GM12878 (cell line): ENCODE results near the gene RPA3. TPM values are rescaled to one million over a fixed set of nuclear protein-coding genes. Genes with fewer than 3 reads are reported as not detected.

ENCODE experiments used
- ATF7 ChIP-seq: fragments of 450-650 bp; IDR thresholded peaks from 2 replicates; pipeline ENCODE4 v1.6.1; 2016; ENCODE audit warnings: low read depth, mild to moderate bottlenecking
- BHLHE40 ChIP-seq, 2 experiments: fragments of 450-650 bp in 1 of 2; IDR thresholded peaks; 2 replicates each; pipeline ENCODE4 v1.6.1; 2011 to 2017; ENCODE audit warnings: low read depth in 2 of 2, borderline replicate concordance in 1 of 2, improper control_type of control experiment in 1 of 2, low read length in 1 of 2, mild to moderate bottlenecking in 1 of 2
- CEBPB ChIP-seq, 2 experiments: fragments of 150-350 bp in 1 of 2; IDR thresholded peaks; 2 replicates each; pipeline ENCODE4 v1.6.1; 2012 to 2014; ENCODE audit warnings: low read depth in 2 of 2, low read length in 2 of 2, borderline replicate concordance in 1 of 2, inconsistent platforms in 1 of 2
- EP300 ChIP-seq, 2 experiments: fragments of 150-350 bp in 1 of 2; IDR thresholded peaks; 2 replicates each; pipeline ENCODE4 v1.6.1; 2011 to 2012; ENCODE audit warnings: low read depth in 2 of 2, low read length in 2 of 2, borderline replicate concordance in 1 of 2, improper control_type of control experiment in 1 of 2, inconsistent platforms in 1 of 2; ENCODE audit not compliant: control insufficient read depth in 1 of 2
- HDAC6 ChIP-seq: fragments of 200-600 bp; sonication (generic); IDR thresholded peaks from one replicate; pipeline ENCODE4 v1.8.0; 2017; ENCODE audit warnings: antibody characterized with exemption; ENCODE audit not compliant: unreplicated experiment
- JUNB ChIP-seq: IDR thresholded peaks from 2 replicates; pipeline ENCODE4 v1.6.1; 2016; ENCODE audit warnings: antibody characterized with exemption, mild to moderate bottlenecking
- MYC ChIP-seq: IDR thresholded peaks from 2 replicates; pipeline ENCODE4 v1.6.1; 2011; ENCODE audit warnings: mild to moderate bottlenecking, low read length, moderate library complexity, inconsistent platforms; ENCODE audit not compliant: insufficient read depth, insufficient replicate concordance, insufficient read length, severe bottlenecking
- POLR2A ChIP-seq: IDR thresholded peaks from 2 replicates; pipeline ENCODE4 v1.6.1; 2011; ENCODE audit warnings: low read depth, mild to moderate bottlenecking, low read length
- SIN3A ChIP-seq: IDR thresholded peaks from 2 replicates; pipeline ENCODE4 v1.6.1; 2012; ENCODE audit warnings: low read depth, low read length, improper control_type of control experiment
- SMAD1 ChIP-seq: fragments of 450-650 bp; IDR thresholded peaks from 2 replicates; pipeline ENCODE4 v1.6.1; 2018; ENCODE audit warnings: mild to moderate bottlenecking, low read depth; ENCODE audit not compliant: partially characterized antibody
- SMARCA5 ChIP-seq: fragments of 450-650 bp; IDR thresholded peaks from 2 replicates; pipeline ENCODE4 v1.6.1; 2017; ENCODE audit warnings: mild to moderate bottlenecking
- TBL1XR1 ChIP-seq: IDR thresholded peaks from 2 replicates; pipeline ENCODE4 v1.6.1; 2012; ENCODE audit warnings: low read depth, low read length, improper control_type of control experiment
- TCF3 ChIP-seq: IDR thresholded peaks from 2 replicates; pipeline ENCODE4 v1.6.1; 2012; ENCODE audit warnings: low read depth, mild to moderate bottlenecking, low read length, borderline replicate concordance; ENCODE audit not compliant: insufficient read depth
- ZNF217 ChIP-seq: fragments of 450-650 bp; IDR thresholded peaks from 2 replicates; pipeline ENCODE4 v1.6.1; 2017; ENCODE audit warnings: antibody characterized with exemption, mild to moderate bottlenecking
- ZNF24 ChIP-seq: fragments of 450-650 bp; IDR thresholded peaks from 2 replicates; pipeline ENCODE4 v1.6.1; 2017; ENCODE audit warnings: antibody characterized with exemption, mild to moderate bottlenecking
- polyA plus RNA-seq, 11 experiments: library from polyadenylated mRNA; depleted of rRNA in 4 of 11; unstranded in 6 of 11; stranded (reverse) in 5 of 11; fragments of >200 nt; fragmentation: Nextera tagmentation in 4 of 11; fragmentation: Illumina TruSeq in 1 of 11; extraction: Ambion mirVana in 4 of 11; extraction: Trizol in 1 of 11; gene quantifications; 1 replicate in 1 of 11; 2 replicates in 10 of 11; pipeline versions ENCODE4 v1.2.1 to v1.2.3, GENCODE V29; 2011 to 2016; ENCODE audit warnings: inconsistent platforms in 2 of 11, missing spikeins in 2 of 11, low read depth in 1 of 11
- total RNA-seq, 4 experiments: library from RNA; depleted of rRNA in 3 of 4; stranded (reverse); fragments of >200 nt in 3 of 4; fragmentation: Illumina TruSeq in 1 of 4; extraction: Trizol in 1 of 4; gene quantifications; 2 replicates each; pipeline versions ENCODE4 v1.2.1 to v1.2.3, GENCODE V29; 2013 to 2021
- TF ChIP-seq, protein P1 (sequence below): fragments of 150-350 bp; IDR thresholded peaks from 2 replicates; pipeline ENCODE4 v1.6.1; 2016; ENCODE audit warnings: low read depth, low read length
- TF ChIP-seq, protein P2 (sequence below): IDR thresholded peaks from 2 replicates; pipeline ENCODE4 v1.6.1; 2012; ENCODE audit warnings: low read depth, low read length, improper control_type of control experiment
- TF ChIP-seq, protein P3 (sequence below): fragments of 450-650 bp; IDR thresholded peaks from 2 replicates; pipeline ENCODE4 v1.6.1; 2016; ENCODE audit warnings: mild to moderate bottlenecking
- TF ChIP-seq, protein P4 (sequence below): fragments of 450-650 bp; formaldehyde crosslinking; IDR thresholded peaks from 2 replicates; pipeline ENCODE4 v1.4.0; 2020; ENCODE audit warnings: mild to moderate bottlenecking, moderate library complexity
- TF ChIP-seq, protein P5 (sequence below): IDR thresholded peaks from 2 replicates; pipeline ENCODE4 v1.6.1; 2011; ENCODE audit warnings: mild to moderate bottlenecking, low read depth, low read length, moderate library complexity; ENCODE audit not compliant: insufficient replicate concordance

RPA3 gene
- total and polyA plus RNA-seq, 10 of the 15 experiments (the other 5 are each of a cell fraction or from before 2014, with no cell fraction given), result 60.2 to 343 (median 112) TPM

DNA sequence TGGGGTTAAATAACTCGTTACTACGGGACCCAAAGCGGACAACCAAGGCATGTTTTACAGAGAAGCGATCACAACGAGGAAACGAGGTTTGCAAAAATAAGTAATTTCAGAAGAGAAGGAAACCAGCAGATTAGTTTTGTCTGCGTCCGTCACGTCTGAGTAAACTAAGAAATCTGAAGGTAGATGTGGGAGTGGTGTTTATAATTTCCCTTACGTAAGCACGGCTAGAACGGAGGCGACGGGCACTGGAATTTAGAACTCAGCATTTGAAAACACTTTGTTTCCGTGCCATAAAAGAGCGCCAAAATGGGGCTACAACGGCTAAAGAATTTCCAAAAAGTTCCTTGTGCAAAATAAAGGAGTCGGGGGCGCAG lies 78.6 kb downstream of the RPA3 start (continued):
- TF ChIP-seq, protein P1, sequence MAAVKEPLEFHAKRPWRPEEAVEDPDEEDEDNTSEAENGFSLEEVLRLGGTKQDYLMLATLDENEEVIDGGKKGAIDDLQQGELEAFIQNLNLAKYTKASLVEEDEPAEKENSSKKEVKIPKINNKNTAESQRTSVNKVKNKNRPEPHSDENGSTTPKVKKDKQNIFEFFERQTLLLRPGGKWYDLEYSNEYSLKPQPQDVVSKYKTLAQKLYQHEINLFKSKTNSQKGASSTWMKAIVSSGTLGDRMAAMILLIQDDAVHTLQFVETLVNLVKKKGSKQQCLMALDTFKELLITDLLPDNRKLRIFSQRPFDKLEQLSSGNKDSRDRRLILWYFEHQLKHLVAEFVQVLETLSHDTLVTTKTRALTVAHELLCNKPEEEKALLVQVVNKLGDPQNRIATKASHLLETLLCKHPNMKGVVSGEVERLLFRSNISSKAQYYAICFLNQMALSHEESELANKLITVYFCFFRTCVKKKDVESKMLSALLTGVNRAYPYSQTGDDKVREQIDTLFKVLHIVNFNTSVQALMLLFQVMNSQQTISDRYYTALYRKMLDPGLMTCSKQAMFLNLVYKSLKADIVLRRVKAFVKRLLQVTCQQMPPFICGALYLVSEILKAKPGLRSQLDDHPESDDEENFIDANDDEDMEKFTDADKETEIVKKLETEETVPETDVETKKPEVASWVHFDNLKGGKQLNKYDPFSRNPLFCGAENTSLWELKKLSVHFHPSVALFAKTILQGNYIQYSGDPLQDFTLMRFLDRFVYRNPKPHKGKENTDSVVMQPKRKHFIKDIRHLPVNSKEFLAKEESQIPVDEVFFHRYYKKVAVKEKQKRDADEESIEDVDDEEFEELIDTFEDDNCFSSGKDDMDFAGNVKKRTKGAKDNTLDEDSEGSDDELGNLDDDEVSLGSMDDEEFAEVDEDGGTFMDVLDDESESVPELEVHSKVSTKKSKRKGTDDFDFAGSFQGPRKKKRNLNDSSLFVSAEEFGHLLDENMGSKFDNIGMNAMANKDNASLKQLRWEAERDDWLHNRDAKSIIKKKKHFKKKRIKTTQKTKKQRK, result no peak
- TF ChIP-seq SMARCA5 (no peak), SIN3A (no peak), ATF7 (0 out of 2 replicates have a peak, but pooled peaks have one; percentile 9), EP300 (IDR thresholded peaks at IDR 0.05; ENCODE audit: borderline replicate concordance in 1 of 2, control insufficient read depth in 1 of 2, low read depth in 2 of 2, low read length in 2 of 2) (no peak), TBL1XR1 (0 out of 2 replicates have a peak, but pooled peaks have one; percentile 8), BHLHE40 (IDR thresholded peaks at IDR 0.05; ENCODE audit: borderline replicate concordance in 1 of 2, low read depth in 2 of 2, low read length in 1 of 2) (no peak), POLR2A (no peak), TCF3 (no peak), HDAC6 (no peak), ZNF24 (no peak), JUNB (no peak), CEBPB (IDR thresholded peaks at IDR 0.05; ENCODE audit: borderline replicate concordance in 1 of 2, low read depth in 2 of 2, low read length in 2 of 2) (no peak), SMAD1 (no peak), MYC (no peak), ZNF217 (no peak)
- TF ChIP-seq, protein P2, sequence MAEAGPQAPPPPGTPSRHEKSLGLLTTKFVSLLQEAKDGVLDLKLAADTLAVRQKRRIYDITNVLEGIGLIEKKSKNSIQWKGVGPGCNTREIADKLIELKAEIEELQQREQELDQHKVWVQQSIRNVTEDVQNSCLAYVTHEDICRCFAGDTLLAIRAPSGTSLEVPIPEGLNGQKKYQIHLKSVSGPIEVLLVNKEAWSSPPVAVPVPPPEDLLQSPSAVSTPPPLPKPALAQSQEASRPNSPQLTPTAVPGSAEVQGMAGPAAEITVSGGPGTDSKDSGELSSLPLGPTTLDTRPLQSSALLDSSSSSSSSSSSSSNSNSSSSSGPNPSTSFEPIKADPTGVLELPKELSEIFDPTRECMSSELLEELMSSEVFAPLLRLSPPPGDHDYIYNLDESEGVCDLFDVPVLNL, result no peak
- TF ChIP-seq, protein P3, sequence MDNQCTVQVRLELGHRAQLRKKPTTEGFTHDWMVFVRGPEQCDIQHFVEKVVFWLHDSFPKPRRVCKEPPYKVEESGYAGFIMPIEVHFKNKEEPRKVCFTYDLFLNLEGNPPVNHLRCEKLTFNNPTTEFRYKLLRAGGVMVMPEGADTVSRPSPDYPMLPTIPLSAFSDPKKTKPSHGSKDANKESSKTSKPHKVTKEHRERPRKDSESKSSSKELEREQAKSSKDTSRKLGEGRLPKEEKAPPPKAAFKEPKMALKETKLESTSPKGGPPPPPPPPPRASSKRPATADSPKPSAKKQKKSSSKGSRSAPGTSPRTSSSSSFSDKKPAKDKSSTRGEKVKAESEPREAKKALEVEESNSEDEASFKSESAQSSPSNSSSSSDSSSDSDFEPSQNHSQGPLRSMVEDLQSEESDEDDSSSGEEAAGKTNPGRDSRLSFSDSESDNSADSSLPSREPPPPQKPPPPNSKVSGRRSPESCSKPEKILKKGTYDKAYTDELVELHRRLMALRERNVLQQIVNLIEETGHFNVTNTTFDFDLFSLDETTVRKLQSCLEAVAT, result peak; percentile 85
- TF ChIP-seq, protein P4, sequence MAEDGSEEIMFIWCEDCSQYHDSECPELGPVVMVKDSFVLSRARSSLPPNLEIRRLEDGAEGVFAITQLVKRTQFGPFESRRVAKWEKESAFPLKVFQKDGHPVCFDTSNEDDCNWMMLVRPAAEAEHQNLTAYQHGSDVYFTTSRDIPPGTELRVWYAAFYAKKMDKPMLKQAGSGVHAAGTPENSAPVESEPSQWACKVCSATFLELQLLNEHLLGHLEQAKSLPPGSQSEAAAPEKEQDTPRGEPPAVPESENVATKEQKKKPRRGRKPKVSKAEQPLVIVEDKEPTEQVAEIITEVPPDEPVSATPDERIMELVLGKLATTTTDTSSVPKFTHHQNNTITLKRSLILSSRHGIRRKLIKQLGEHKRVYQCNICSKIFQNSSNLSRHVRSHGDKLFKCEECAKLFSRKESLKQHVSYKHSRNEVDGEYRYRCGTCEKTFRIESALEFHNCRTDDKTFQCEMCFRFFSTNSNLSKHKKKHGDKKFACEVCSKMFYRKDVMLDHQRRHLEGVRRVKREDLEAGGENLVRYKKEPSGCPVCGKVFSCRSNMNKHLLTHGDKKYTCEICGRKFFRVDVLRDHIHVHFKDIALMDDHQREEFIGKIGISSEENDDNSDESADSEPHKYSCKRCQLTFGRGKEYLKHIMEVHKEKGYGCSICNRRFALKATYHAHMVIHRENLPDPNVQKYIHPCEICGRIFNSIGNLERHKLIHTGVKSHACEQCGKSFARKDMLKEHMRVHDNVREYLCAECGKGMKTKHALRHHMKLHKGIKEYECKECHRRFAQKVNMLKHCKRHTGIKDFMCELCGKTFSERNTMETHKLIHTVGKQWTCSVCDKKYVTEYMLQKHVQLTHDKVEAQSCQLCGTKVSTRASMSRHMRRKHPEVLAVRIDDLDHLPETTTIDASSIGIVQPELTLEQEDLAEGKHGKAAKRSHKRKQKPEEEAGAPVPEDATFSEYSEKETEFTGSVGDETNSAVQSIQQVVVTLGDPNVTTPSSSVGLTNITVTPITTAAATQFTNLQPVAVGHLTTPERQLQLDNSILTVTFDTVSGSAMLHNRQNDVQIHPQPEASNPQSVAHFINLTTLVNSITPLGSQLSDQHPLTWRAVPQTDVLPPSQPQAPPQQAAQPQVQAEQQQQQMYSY (CRISPR knock-in tag), result no peak
- TF ChIP-seq, protein P5, sequence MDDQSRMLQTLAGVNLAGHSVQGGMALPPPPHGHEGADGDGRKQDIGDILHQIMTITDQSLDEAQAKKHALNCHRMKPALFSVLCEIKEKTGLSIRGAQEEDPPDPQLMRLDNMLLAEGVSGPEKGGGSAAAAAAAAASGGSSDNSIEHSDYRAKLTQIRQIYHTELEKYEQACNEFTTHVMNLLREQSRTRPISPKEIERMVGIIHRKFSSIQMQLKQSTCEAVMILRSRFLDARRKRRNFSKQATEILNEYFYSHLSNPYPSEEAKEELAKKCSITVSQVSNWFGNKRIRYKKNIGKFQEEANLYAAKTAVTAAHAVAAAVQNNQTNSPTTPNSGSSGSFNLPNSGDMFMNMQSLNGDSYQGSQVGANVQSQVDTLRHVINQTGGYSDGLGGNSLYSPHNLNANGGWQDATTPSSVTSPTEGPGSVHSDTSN, result no peak
